Mucosa of descending colon (tissue), 3 donors: ENCODE results near the gene SIGLEC9. TPM values are rescaled to one million over a fixed set of nuclear protein-coding genes. Genes with fewer than 3 reads are reported as not detected.

Source experiments
- ATAC-seq: fragments of 200-7000 bp; cut with Tn5 transposase; one replicate; pipeline ENCODE4 v1.9.1; 2020; ENCODE audit warnings: mild to moderate bottlenecking, moderate library complexity
- DNase-seq, 3 donors: peaks; one replicate each; pipeline ENCODE4 v3.0.0-alpha.2; 2020
- H3K36me3 ChIP-seq: fragments of 200-600 bp; one replicate; pipeline ENCODE4 v1.8.0; 2021; ENCODE audit warnings: low read depth, mild to moderate bottlenecking
- H3K4me1 ChIP-seq: fragments of 200-600 bp; one replicate; pipeline ENCODE4 v1.8.0; 2021; ENCODE audit warnings: low read depth, mild to moderate bottlenecking
- H3K4me3 ChIP-seq: fragments of 200-600 bp; one replicate; pipeline ENCODE4 v1.8.0; 2021; ENCODE audit warnings: mild to moderate bottlenecking
- H3K9me3 ChIP-seq: fragments of 200-600 bp; one replicate; pipeline ENCODE4 v1.8.0; 2021; ENCODE audit warnings: mild to moderate bottlenecking
- intact Hi-C, 2 donors: fragments of 100-400 bp; cut with DNase I in 1 of 2; cut with micrococcal nuclease in 1 of 2; formaldehyde crosslinking; loops; one replicate each; pipeline versions ENCODE4 v1.11.0 to v1.11.1; 2022; cut with DNase I, micrococcal nuclease
- long read RNA-seq, 2 donors: library from polyadenylated mRNA; unstranded; transcript quantifications; one replicate each; pipeline ENCODE4 v2.0.0, GENCODE V29; 2019 to 2021
- total RNA-seq, 3 donors: library from RNA; stranded (reverse); fragmentation: NEBNext Ultra II Directional in 2 of 3; extraction: Animal tissue kit (Norgen Biotek cat#: 25700) in 2 of 3; gene quantifications; one replicate each; pipeline versions ENCODE4 v1.2.1 to v1.2.4, GENCODE V29; 2021 to 2023
- TF ChIP-seq, protein P1 (sequence below): fragments of 200-600 bp; IDR thresholded peaks from one replicate; pipeline ENCODE4 v1.8.0; 2022; ENCODE audit warnings: antibody characterized with exemption, mild to moderate bottlenecking
- donor health status: DM: no; HTN: no; CAD: no; lungs with moderate emphysema.
- donor health status: DM: no; HTN: no; CAD: no.
- donor health status: DM: no; HTN: yes; CAD: no.

The SIGLEC9 gene
- 1 to 10 TPM; 1.4 to 3.8 (median 3.2) TPM for total RNA-seq
- long read RNA-seq, donor 1, partial matches to known transcripts, result 0 of 1 reads
- long read RNA-seq, donor 1, other reads (novel, unspliced or antisense), result 1 of 1 reads
- long read RNA-seq, donor 2, partial matches to known transcripts, result 0 of 2 reads
- long read RNA-seq, donor 2, other reads (novel, unspliced or antisense), result 0 of 2 reads

DNA sequence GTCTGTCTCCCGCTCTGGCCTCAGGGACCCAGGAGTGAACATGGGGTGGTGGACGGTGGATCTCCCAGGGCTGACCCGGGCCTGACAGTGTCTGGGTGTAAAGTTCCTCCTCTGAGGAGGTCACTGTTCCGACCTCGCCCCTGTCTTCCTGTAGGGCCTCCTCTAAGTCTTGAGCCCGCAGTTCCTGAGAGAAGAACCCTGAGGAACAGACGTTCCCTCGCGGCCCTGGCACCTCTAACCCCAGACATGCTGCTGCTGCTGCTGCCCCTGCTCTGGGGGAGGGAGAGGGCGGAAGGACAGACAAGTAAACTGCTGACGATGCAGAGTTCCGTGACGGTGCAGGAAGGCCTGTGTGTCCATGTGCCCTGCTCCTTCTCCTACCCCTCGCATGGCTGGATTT is at the start of gene SIGLEC9:
Gene SIGLEC9 (plus strand): TSS at position 178 of the 400 bp plus-strand sequence. CDS start 69 bp downstream, at position 247.
- peaks cover 4% of the 10 kb centered on the region for H3K4me1 ChIP-seq
- TF ChIP-seq, protein P1, sequence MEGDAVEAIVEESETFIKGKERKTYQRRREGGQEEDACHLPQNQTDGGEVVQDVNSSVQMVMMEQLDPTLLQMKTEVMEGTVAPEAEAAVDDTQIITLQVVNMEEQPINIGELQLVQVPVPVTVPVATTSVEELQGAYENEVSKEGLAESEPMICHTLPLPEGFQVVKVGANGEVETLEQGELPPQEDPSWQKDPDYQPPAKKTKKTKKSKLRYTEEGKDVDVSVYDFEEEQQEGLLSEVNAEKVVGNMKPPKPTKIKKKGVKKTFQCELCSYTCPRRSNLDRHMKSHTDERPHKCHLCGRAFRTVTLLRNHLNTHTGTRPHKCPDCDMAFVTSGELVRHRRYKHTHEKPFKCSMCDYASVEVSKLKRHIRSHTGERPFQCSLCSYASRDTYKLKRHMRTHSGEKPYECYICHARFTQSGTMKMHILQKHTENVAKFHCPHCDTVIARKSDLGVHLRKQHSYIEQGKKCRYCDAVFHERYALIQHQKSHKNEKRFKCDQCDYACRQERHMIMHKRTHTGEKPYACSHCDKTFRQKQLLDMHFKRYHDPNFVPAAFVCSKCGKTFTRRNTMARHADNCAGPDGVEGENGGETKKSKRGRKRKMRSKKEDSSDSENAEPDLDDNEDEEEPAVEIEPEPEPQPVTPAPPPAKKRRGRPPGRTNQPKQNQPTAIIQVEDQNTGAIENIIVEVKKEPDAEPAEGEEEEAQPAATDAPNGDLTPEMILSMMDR, result no peak
- no peaks in the 10 kb centered on the region for H3K9me3 ChIP-seq
- no peak within 1 kb of the TSS for H3K4me3 ChIP-seq
- intact Hi-C loops, result no loop called here
- ATAC-seq, result peak; percentile 13
- no peaks in the 10 kb centered on the region for H3K36me3 ChIP-seq
- DNase-seq, result peak in 2 of 3 donors; percentile 30 to 69

DNA sequence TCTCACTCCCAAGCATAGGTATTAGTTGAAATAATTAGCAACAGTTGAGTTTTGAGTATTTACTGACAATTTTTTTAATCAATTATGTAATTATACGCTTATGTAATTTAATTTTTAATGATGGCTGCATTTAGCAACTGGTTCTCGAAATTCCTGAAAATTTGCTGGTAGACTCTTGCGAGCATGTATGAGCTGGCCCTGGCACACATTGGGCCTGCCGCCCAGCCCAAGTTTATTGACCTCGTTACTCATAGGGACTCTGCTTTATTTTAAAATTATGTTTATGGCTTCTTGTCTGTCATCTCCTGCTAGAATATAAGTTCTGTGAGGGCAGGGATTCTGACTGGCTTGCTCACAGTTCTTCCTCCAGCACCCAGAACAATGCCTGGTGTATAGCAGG is 48.7 kb upstream of the SIGLEC9 start:
- no peak for DNase-seq
- Histone ChIP-seq H3K4me3 (no peak overlapping the region), H3K36me3 (no peaks in the 10 kb centered on the region), H3K9me3 (no peaks in the 10 kb centered on the region), H3K4me1 (no peaks in the 10 kb centered on the region)
- TF ChIP-seq, protein P1, result no peak
- no peak for ATAC-seq
- intact Hi-C loops, result no loop called here

DNA sequence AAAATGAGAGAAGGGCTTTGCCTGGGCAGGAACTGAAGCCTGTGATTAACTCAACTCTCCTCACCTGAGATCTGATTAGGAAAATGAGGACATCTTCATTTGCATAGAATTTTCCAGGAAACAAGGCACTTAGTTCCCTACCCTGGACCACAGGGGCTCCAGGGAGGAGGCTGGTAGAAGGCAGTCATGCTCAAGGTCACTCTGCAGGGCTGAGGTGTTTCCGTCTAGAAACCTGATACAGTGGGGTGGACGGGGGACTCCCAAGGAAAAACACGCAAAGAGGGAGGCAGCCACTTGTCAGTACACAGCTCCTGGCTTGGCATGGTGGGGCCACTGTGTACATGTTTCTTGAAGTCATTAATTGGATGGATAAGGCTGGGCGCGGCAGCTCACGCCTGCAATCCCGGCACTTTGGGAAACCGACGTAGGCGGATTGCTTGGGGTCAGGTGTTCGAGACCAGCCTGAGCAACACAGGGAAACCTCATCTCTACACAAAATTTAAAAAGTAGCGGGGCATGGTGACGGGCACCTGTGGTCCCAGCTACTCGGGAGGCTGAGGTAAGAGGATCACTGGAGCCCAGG is 48.0 kb upstream of the SIGLEC9 start:
- TF ChIP-seq, protein P1, result no peak
- intact Hi-C loops, result no loop called here
- ATAC-seq (no peak), DNase-seq (no peak)
- Histone ChIP-seq H3K36me3 (no peaks in the 10 kb centered on the region), H3K4me1 (no peaks in the 10 kb centered on the region), H3K4me3 (no peak overlapping the region), H3K9me3 (no peaks in the 10 kb centered on the region)

DNA sequence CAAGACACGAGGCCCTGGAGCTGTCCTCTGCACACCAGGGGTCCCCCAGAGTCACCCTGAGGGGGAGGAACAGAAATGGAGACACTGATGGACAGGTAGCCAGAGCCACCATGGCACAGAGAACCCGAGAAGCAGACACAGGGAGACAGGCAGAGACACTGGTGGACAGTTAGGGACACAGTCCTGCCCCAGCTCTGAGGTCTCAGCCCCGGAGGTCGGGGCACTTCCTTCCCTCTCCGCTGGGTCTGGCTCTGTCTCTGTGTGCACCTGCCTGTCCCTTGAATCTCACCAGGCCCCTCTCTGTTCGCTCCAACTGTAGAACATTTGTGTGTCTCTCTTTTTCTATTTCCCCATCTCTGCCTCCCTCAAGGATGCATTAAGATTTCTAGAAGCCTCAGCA is 46.6 kb upstream of the SIGLEC9 start:
- Histone ChIP-seq H3K4me1 (no peaks in the 10 kb centered on the region), H3K4me3 (no peak overlapping the region), H3K9me3 (no peaks in the 10 kb centered on the region), H3K36me3 (no peaks in the 10 kb centered on the region)
- DNase-seq, result no peak
- no peak for ATAC-seq
- intact Hi-C loops, result no loop called here
- TF ChIP-seq, protein P1, result no peak

DNA sequence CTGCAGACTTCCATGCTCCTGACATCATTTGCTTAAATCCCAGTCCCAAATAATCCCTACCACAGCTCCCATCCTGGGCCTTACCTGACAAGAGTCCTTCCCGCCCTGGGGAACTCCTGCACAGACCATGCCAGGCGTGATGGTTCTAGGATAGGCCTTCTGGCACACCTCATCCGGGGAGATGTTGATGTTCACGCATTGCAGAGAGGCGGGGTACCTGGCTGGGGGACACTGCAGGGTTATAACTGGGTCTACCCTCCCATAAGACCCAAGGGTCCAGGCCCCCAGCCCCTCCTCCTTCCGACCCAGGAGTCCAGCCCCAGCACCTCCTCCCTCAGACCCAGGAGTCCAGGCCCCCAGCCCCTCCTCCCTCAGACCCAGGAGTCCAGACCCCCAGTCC is 46.0 kb upstream of the SIGLEC9 start:
- DNase-seq, result no peak
- no peak for ATAC-seq
- Histone ChIP-seq H3K4me1 (no peaks in the 10 kb centered on the region), H3K9me3 (no peaks in the 10 kb centered on the region), H3K4me3 (no peak overlapping the region), H3K36me3 (no peaks in the 10 kb centered on the region)
- intact Hi-C loops, result no loop called here
- TF ChIP-seq, protein P1, result no peak
